Gastroesophageal sphincter (tissue), 4 donors: ENCODE results near the gene MRPL22. TPM values are rescaled to one million over a fixed set of nuclear protein-coding genes. Genes with fewer than 3 reads are reported as not detected.

ENCODE experiments used
- ATAC-seq: fragments of 150-250 bp; one replicate; pipeline ENCODE4 v1.9.1; 2016; ENCODE audit warnings: mild to moderate bottlenecking, moderate library complexity
- H3K27ac ChIP-seq, 4 donors: fragments of 200-600 bp; sonication (generic) in 3 of 4; 1 replicate in 3 of 4; 2 replicates in 1 of 4; pipeline ENCODE4 v1.5.1; 2016 to 2019
- H3K27me3 ChIP-seq: fragments of 200-600 bp; sonication (generic); one replicate; pipeline ENCODE4 v1.5.1; 2019
- H3K36me3 ChIP-seq, 2 donors: fragments of 200-600 bp; sonication (generic); one replicate each; pipeline ENCODE4 v1.5.1; 2019; ENCODE audit warnings: control low read depth in 1 of 2
- H3K4me1 ChIP-seq, 3 donors: fragments of 200-600 bp; sonication (generic); 1 replicate in 2 of 3; 2 replicates in 1 of 3; pipeline ENCODE4 v1.5.1; 2016 to 2019; ENCODE audit warnings: control low read depth in 2 of 3
- H3K4me3 ChIP-seq, 2 donors: fragments of 200-600 bp; sonication (generic); one replicate each; pipeline ENCODE4 v1.5.1; 2019; ENCODE audit warnings: mild to moderate bottlenecking in 1 of 2, moderate library complexity in 1 of 2
- H3K9me3 ChIP-seq, 3 donors: fragments of 200-600 bp; sonication (generic); one replicate each; pipeline ENCODE4 v1.5.1; 2017 to 2019; ENCODE audit warnings: control low read depth in 2 of 3
- CTCF ChIP-seq, 4 experiments: fragments of 200-600 bp in 2 of 4; fragments of 450-650 bp in 2 of 4; sonication (generic) in 1 of 4; IDR thresholded peaks; one replicate each; pipeline ENCODE4 v1.5.1; 2017 to 2019; ENCODE audit warnings: antibody characterized with exemption in 4 of 4, mild to moderate bottlenecking in 2 of 4, moderate library complexity in 2 of 4
- EP300 ChIP-seq: sonication (generic); formaldehyde crosslinking; IDR thresholded peaks from one replicate; pipeline ENCODE4 v1.6.1; 2017; ENCODE audit warnings: antibody characterized with exemption, mild to moderate bottlenecking
- POLR2A ChIP-seq, 2 donors: fragments of 450-650 bp; IDR thresholded peaks; one replicate each; pipeline ENCODE4 v1.6.1; 2017; ENCODE audit warnings: antibody characterized with exemption in 2 of 2, mild to moderate bottlenecking in 2 of 2, moderate library complexity in 1 of 2
- POLR2AphosphoS5 ChIP-seq: sonication (generic); formaldehyde crosslinking; IDR thresholded peaks from one replicate; pipeline ENCODE4 v1.6.1; 2017; ENCODE audit warnings: antibody characterized with exemption
- WGBS, 2 donors: methylation state at CpG; one replicate each; pipeline ENCODE4 v1.1.5; 2018; ENCODE audit warnings: low coverage in 1 of 2; 5-methylcytosine and 5-hydroxymethylcytosine counted together
- total RNA-seq, 4 donors: library from RNA; depleted of rRNA; stranded (reverse); fragments of >200 nt; gene quantifications; one replicate each; pipeline ENCODE4 v1.1.0, GENCODE V29; 2016

Gene MRPL22
- total RNA-seq, 4 donors from 2014 or later = 14.8 to 23.5 (median 20.5) TPM

GRCh38 chr5:154949781-154950180, 8.9 kb downstream of the MRPL22 start:
- no peak for ATAC-seq
- Histone ChIP-seq H3K36me3 (peaks cover 0 to 14% of the 10 kb centered on the region in 2 donors), H3K27ac (no peak overlapping the region), H3K27me3 (no peaks in the 10 kb centered on the region), H3K9me3 (no peaks in the 10 kb centered on the region), H3K4me3 (no peak overlapping the region), H3K4me1 (peaks cover 0 to 28% (median 0%) of the 10 kb centered on the region in 3 donors)
- TF ChIP-seq POLR2A (IDR thresholded peaks at IDR 0.05) = no peak
- TF ChIP-seq EP300 = no peak
- no peak for TF ChIP-seq POLR2AphosphoS5
- TF ChIP-seq CTCF (IDR thresholded peaks at IDR 0.05) = no peak
- WGBS, 2 donors = 86 to 100% methylated on average over 1 to 2 of the region's 2 CpGs

- Histone ChIP-seq H3K9me3 (no peaks in the 10 kb centered on the region), H3K36me3 (peaks cover 0 to 62% of the 10 kb centered on the region in 2 donors), H3K27me3 (no peaks in the 10 kb centered on the region), H3K27ac (no peak overlapping the region), H3K4me3 (no peak overlapping the region), H3K4me1 (no peaks in the 10 kb centered on the region)
- TF ChIP-seq CTCF (IDR thresholded peaks at IDR 0.05) (no peak), POLR2AphosphoS5 (no peak), POLR2A (IDR thresholded peaks at IDR 0.05) (no peak), EP300 (no peak)
- no peak for ATAC-seq
These were observed 15.8 kb downstream of the MRPL22 start for GRCh38 chr5:154956712-154957111.

GRCh38 chr5:154962494-154962893, 21.6 kb downstream of the MRPL22 start:
- H3K9me3 ChIP-seq = no peaks in the 10 kb centered on the region
- WGBS, 2 donors = 100% methylated on average over 1 of the region's 1 CpG
- H3K27me3 ChIP-seq = no peaks in the 10 kb centered on the region
- H3K27ac ChIP-seq = no peak overlapping the region
- peaks cover 0 to 88% of the 10 kb centered on the region in 2 donors for H3K36me3 ChIP-seq
- H3K4me1 ChIP-seq = no peaks in the 10 kb centered on the region
- ATAC-seq = no peak
- TF ChIP-seq POLR2A (IDR thresholded peaks at IDR 0.05) (no peak), CTCF (IDR thresholded peaks at IDR 0.05) (no peak), POLR2AphosphoS5 (no peak), EP300 (no peak)
- H3K4me3 ChIP-seq = no peak overlapping the region

- ATAC-seq = no peak
- Histone ChIP-seq H3K27me3 (no peaks in the 10 kb centered on the region), H3K36me3 (peaks cover 0 to 73% of the 10 kb centered on the region in 2 donors), H3K4me1 (no peaks in the 10 kb centered on the region), H3K27ac (no peak overlapping the region), H3K4me3 (no peak overlapping the region), H3K9me3 (no peaks in the 10 kb centered on the region)
- 71 to 89% methylated on average over 3 to 5 of the region's 7 CpGs for WGBS, 2 donors
- TF ChIP-seq EP300 (no peak), POLR2AphosphoS5 (no peak), CTCF (IDR thresholded peaks at IDR 0.05) (no peak), POLR2A (IDR thresholded peaks at IDR 0.05) (no peak)
These were observed 25.4 kb downstream of the MRPL22 start for GRCh38 chr5:154966081-154966841.

- TF ChIP-seq CTCF (IDR thresholded peaks at IDR 0.05) (no peak), POLR2AphosphoS5 (no peak), POLR2A (IDR thresholded peaks at IDR 0.05) (no peak), EP300 (no peak)
- 86 to 92% methylated on average over 3 of the region's 3 CpGs for WGBS, 2 donors
- H3K9me3 ChIP-seq = no peaks in the 10 kb centered on the region
- peaks cover 0 to 67% of the 10 kb centered on the region in 2 donors for H3K36me3 ChIP-seq
- H3K4me3 ChIP-seq = no peak overlapping the region
- no peaks in the 10 kb centered on the region for H3K27me3 ChIP-seq
- no peak overlapping the region for H3K27ac ChIP-seq
- ATAC-seq = no peak
- no peaks in the 10 kb centered on the region for H3K4me1 ChIP-seq
These were observed 26.0 kb downstream of the MRPL22 start for GRCh38 chr5:154966874-154967273.
